Islet of Langerhans (tissue), 1 donor: ENCODE data around the gene RPL10.

Source experiments
- FAIRE-seq: peaks from one replicate; lab custom pipeline; 2011; peaks lifted over from hg19 to GRCh38; lab: Jason Lieb, UNC

RPL10 gene

DNA sequence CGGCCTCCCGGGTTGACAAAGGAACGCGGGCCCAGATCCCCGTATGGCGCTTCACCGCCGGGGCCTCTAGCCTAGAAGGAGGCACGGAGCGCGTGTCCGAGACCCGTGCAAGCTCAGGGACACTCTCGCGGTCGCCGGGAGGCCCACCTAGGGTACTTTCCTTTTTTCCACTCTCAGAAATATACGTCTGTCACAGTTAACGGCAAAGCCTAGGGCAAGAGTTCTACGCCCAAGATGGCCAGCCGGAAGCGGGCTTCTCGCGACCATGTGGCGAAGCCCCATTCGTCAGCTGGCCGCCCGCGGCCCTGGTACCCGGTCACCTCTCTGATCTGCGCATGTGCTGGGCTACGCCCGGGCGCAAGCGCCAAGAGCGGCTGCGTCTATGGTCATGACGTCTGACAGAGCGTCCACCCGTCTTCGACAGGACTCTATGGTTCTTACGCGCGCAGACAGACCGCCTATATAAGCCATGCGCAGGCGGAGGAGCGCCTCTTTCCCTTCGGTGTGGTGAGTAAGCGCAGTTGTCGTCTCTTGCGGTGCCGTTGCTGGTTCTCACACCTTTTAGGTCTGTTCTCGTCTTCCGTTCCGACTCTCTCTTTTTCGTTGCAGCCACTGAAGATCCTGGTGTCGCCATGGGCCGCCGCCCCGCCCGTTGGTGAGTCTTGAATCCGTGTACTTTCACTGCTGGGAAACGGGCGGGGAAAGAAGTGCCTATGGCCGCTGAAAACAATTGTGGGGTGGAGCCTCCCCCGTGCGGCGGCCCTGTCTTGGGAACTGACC lies at the start of gene RPL10:
Gene RPL10, plus strand, starts transcription at position 490 of the 780 bp plus-strand sequence. Its CDS starts 143 bp downstream, at position 633.
- peak; percentile 5 for FAIRE-seq

DNA sequence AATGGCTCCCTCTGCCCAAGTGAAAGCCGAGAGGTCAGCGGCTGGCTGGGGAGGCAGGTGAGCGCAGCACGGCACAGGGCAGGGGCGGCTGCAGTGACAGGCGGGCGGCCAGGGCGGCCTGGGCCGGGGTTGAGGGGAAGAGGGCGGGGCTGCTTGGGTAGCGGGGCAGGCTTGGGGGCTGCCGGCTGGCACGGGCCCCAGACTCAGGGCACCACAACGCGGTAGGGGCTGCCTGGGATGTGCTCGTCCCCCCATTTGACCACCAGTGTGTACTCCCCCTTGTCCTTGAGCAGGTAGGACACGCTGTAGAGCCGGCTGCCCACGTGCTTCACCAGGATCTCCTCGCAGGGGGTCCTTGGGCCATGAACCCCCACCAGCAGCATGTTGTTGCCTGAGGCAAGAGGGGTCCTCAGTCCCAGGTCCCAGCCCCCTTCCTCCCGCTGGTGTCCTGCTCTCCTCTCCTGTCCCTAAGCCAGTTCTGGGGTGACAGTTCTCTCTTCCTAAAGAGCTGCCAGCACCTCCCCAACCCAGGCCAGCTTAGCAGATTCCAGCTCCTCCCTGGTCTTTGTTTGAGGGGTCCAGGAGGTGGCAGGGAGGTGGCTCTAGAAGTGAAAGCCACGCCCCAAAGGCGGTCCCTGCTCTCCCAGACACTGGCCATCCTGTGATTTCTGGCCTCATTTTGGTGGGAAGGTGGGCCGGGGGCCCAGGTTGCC lies 49.4 kb upstream of the RPL10 start:
- no peak for FAIRE-seq

DNA sequence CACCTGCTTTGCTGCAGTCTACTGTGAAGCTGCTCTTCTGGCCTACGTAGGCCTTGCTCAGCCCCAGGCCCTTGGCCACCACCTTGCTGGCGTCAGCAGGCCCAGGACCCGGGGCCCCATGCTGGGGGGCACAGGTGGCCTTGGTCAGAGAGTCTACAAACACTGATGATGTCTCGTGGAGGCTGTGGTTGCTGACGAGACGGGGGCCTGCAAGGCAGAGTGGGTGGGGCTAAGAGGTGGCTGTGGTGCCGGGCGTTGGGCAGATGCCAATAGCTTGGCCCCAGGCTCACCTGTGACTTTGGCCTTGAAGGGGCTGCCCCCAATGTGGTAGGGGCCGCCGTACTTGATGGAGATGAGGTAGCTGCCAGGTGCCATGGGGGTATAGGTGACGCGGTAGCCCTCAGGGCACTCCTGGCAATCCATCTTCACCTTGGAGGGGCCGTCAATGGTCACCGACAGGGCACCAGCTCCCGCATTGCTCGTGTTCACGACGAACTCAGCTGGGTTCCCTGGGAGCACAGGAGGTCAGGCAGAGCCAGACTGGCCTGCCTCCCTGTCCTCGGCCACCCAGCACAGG lies 48.7 kb upstream of the RPL10 start:
- FAIRE-seq, result no peak

DNA sequence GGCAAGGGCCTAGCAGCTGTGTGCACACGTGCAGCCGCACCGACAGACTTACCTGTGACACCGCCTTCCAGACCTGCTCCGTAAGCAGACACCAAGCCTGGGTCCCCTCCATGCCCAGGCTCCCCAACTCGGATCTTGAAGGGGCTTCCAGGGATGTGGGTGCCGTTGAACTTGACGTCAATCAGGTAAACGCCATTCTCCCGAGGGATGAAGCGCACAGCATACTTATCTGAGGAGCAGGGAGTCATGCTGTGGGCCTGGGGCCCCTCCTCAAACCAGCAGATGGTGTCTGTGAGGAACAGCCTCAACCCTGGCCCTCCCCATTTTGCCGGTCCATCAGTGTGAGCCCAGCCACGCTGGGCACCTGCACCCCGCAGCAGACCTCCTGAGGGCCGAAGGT lies 48.2 kb upstream of the RPL10 start:
- no peak for FAIRE-seq

DNA sequence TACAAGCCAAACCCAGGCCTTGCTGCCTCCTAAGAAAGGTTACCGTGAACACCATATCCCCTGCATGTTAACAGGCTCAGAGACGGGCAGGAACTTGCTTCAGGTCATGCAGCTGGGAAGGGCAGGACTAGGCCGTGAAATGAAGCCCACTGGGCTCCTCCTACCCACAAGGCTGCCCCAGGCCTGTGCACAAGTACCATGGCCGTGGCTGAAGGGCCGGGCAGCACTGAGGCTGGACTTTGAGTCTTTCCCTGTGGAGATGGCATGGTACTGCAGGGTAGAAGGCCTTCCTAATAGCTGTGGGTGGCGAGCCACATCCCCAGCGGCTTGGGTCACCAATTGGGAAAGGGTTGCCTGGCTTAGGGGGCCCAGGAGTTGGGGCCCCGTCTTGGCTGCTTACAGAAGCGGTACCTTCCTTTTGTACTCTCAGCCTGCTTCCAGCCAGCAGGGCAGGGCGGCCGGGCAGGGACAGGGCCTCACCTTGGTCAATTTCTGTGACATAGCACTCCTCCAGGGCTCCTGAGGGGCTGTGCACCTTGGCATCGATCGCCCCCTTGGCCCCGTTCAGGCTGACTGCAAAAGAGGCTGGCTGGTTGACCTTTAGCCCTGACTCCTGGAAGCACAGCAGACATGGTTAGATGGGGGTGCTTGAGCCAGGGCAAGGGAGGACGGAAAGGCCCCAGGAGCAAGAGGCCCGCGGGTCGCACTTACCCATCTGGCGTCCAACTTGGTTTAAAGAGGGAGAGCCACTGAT lies 47.6 kb upstream of the RPL10 start:
- FAIRE-seq, result no peak

DNA sequence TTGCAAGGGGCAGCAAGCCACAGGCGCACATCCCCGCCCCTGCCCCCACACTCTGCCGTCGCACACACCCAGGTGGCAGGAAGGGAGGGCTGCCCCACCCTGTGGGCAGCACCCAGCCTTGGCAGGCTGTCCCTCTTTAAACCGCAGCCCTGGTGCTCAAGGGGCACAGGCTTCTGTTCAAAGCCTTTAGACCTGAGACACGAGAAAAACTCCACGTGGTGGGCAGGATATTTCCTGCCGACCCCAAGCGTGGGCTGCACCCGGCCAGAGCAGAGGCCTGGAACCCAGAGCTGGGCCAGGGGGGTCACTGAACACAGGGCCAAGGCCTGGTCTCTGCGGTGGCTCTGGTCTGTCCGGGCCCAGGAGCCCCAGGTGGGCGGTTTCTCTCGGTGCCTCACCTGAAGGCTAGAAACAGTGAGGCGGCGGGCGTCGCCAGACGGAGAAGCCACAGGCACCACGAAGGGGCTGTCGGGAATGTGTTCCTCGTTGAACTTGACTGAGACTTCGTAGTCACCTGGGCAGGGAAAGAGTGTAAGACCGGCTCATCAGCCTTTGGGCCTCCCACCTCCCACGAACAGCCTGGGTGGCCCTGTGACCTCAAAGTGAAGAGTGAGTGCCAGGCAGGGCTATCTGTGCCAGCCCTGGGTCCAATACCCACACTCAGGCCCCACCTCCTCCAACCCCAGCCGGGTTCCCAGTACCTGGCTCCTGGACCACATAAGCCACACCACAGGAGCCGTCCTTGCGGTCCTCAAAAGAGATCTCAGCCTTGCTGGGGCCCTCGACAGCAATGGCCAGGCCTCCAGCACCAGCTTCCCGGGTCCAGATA lies 46.8 kb upstream of the RPL10 start:
- FAIRE-seq, result no peak

DNA sequence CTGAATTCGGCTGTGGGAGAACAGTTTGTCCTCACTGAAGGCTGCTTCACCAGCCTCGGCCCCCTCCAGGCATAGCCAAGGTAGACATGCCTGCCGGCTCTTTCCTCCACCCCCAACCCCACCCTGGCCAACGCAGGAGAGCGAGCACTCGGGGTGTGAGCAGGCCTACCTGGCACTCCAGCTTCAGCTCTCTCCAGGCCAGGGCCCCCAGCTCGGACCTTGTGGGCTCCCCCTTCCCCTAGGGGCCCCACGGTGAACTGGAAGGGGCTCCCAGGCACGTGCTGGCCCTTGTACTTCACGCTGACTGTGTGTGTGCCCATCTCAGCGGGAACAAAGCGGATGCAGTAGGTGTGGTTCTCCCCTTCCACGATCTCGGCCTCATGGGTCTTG lies 46.2 kb upstream of the RPL10 start:
- FAIRE-seq, result no peak

DNA sequence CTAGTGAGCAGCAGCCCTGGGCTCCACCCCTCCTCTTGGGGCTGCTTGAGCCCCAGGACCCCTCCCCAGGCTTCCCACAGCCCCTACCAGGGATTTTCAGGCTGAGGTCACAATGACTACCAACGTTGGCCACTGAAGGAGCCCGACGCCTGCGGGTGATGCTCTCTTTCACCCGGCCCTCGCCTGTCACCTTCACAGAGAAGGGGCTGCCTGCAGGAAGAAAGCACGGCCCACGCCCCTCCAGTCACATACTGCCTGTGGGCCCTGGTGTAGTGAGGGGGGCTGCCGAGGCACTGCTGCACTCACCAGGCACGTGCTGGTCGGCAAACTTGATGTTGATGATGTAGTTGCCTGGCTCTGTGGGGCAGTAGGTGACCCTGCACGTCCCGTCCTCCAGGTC lies 45.7 kb upstream of the RPL10 start:
- FAIRE-seq, result no peak

DNA sequence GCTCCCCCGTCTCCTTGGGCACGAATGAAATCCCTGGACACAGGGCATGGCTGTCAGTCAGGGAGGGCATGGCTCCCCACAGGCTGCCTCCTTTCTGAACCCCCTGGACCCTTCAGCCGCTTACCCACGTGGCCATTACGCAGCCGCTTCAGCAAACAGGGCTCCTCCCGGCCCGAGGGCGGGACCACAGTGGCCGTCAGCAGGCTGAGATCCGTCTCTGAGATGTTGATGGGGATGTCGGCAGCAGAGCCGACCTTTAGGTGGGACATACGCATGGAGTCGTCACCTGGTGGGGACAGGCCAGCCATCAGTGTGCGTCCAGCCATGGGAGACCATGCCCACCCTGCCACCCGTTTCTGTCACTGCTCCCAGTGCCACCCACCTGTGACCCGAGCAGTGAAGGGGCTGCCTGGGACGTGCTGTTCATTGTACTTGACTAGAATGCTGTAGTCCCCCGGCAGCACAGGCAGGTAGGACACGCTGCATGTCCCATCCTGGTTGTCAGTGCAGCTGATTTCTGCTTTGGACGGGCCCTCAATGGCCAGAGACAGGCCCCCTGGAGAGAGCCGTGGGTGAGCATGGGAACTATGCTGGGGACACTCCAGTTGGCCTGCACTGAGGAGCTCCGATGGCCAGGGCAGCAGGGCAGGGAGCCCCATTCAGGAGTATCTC lies 44.9 kb upstream of the RPL10 start:
- FAIRE-seq, result no peak

DNA sequence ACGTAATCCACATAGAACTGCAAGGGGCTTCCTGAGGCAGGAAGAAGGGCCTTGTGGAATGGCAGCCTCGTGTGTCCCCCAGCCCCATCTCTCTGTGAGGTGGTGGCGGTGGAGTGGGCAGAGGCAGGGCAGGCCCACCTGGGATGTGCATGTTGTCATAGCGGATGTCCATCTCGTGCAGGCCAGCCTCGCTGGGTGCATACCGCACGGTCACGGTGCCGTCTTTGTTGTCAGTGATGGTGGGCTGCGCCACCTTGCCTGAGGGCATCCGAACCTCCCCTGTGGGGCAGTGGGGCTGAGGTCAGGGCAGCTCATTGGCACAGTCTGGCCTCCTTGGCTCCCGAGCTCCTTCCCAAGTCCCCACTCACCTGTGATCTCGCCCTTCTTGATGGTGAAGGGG lies 44.2 kb upstream of the RPL10 start:
- FAIRE-seq, result no peak

DNA sequence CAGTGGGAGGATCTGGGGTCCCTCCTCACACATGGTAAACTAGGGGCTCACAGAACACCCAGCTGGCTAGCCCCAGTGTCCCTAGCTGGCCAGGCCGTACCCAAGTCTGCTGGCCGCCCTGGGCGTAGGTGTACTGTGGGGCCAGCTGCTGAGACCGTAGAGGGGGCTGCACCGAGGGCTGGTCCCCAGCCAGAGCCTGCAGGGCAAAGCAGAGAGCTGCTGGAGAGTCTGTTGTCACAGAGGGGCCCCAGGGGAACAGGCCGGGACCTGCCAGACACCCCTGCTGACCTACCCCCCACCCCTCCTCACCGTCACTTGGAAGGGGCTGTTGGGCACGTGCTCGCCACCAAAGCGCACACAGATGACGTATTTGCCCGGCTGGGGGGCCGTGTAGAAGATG lies 43.7 kb upstream of the RPL10 start:
- FAIRE-seq, result no peak

DNA sequence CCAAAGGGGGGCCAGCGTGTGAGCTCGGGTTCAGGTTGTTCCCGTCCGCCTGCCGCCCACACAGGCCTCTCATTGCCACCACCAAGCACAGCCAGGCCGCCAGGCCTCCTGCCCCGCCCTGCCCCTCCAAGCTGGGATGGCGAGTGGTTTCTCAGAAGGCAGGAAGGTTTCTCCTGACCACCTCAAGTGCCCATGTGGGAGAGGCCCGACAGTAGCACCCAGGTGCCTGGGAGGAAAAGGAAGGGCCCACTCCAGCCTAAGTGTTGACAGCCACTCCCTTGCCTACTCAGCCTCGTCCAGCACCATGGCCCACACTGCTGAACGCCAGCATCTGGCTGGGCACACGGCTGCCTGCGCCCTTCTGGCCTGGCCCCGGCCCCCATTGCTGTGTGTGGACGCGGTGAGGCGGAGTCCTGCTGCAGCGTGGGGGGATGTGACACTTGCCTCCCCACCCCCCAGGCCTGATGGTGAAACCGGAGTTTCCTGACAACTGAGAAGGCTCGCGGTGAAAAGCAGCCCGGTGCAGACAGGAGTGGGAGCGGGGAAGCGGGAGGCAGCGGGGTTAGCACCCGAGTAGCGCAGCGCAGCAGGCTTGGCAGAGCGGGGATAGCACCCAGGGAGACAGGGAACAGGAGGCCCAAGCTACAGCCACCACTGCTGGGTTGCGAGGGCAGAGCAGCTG lies 42.9 kb upstream of the RPL10 start:
- no peak for FAIRE-seq

DNA sequence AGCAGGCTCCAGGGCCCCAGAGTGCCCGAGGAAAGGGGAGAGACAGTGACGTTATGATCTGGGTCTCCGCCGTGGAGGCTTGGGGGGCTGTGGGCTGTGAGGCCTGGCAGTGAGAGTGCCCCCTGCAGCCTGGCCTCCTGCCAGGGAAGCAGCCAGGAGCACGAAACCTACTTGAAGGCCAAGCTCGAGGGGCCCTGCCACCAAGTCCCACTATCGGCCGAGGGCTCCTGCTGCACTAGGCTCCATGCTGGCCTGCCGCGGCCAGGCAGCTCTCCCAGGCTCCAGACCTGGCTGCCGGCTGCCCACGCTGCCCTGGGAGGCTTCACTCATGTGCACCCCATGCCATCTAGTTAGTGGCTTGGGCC lies 42.4 kb upstream of the RPL10 start:
- FAIRE-seq, result no peak

DNA sequence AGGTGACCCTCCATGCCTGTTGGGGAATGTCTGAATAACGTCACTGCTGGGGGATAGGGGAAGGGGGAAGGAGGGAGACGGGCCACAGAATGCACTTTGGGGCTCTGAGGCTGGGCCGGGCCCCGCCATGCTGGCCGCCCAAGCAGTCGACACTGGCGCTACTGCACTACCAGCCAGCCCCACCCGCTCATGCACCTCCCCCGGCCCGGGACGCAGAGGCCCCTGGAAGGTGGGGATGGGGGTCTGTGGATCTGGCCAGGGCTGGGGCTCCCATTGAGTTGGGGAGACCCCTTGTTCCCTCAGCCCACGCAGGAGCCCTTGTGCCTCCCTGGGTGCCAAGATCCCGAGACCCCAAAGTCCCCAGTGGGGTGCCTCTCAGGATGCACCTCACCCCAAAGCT lies 41.6 kb upstream of the RPL10 start:
- FAIRE-seq, result no peak

DNA sequence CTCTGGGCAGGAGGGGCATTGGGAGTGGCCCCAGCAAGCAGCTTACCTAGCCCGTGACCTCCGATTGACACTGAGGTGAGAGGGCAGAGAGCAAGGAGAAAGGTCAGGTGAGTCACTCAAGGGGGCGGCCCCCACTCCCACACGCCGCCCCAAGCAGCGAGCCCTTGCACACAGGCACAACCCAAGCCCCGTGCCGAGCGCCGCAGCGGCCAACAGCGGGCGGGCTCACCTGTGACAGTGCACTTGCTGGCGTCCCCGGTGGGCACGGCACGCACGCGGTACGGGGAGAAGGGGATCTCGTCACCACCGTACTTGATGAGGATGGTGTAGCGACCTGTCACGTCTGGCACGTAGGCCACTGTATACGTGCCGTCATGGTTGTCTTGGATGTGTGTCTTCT lies 41.0 kb upstream of the RPL10 start:
- no peak for FAIRE-seq

DNA sequence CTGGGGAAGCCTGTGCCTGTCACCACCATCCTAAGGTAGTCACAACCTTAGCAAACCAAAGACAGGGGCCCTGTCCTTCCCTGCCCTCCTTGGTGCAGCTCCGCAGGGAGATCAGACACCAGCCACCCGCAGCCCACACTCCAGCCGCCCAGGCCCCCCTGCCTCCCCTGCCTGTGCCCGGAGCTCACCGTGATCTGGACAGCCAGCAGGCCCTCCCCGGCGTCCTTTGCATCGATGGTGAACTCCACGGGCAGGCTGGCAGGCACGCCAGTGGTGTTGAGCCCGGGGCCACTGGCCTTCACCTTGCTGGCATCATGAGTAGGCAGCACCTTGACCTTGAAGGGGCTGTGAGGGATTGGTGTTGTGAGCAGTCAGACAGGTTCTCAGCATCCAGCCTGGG lies 40.2 kb upstream of the RPL10 start:
- no peak for FAIRE-seq

DNA sequence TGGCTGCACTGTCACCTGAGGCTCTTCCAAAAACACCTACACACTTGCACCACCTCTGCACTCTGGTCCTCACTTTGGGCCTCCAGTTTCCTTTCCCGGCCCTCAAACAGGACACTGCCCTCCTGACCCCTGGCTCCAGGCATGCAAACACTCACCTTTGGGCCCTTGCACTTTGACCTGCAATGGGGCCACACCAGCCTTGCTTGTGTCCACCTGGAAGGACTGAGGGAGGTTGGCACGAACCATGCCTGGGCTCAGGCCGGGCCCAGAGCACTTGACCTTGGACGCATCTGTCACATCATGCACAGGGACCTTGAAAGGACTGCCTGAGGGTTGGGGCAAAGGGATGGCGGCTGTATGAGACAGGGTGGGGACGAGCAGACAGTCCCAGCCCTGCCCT lies 39.3 kb upstream of the RPL10 start:
- FAIRE-seq, result no peak

DNA sequence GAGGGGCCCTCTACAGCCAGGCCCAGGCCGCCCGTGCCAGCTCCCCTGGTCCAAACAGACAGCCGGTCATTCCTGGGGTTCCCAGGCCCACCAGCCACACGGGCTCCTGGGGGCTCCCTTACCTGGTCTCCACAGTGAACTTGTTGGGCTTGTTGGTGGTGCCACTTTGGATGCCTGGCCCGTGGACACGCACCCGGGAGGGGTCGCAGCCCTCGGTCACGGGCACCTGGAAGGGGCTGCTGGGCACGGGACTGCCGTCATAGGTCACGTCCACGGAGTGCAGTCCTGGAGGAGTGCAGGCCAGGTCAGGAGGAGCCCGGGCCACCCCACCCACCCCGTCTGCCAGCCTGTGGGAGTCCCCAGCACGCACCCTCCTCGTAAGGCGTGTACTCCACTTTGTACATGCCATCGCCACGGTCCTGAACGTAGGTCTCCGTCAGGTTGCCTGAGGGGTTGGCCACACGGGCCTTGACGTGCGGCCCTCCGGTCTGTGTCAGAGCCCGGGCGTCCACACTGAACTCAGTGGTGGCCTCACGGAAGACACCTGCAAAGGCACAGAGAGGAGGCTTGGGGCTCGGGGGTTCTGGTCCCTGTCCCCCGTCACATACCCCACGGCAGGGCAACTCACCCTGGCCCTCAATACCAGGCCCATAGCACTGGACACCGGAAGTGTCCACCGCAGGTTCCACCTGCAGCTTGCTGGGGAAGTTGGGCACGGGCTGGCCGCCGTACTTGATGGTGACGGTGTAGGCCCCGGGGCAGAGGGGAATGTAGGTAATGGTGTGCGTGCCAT lies 38.6 kb upstream of the RPL10 start:
- no peak for FAIRE-seq

DNA sequence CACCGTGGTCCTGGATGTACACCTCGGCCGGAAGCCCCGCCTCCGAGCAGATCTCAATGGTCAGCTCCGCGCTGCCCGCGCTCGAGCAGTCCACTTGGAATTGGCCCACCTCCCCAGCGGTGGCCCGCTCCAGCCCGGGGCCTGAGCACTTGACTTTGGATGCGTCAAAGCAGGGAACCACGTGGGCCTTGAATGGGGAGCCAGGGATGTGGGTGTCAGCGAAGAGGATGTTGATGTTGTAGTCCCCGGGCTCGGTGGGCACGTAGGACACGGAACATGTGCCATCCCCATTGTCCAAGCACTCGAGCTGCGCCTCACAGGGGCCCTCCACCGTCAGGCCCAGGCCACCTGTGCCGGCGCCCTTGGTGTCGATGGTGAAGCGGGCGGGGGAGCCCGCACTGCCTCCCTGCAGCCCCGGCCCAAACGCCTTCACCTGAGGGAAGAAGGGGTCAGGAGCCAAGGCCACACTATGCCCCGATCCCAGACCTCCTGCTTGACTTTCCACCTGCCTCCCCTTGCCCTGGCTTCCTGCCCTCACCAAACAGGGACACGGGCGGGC lies 37.9 kb upstream of the RPL10 start:
- FAIRE-seq, result no peak
